Liver (tissue), 9 donors: ENCODE results near the gene RANBP3. TPM values are rescaled to one million over a fixed set of nuclear protein-coding genes. Genes with fewer than 3 reads are reported as not detected.

Experiments used
- DNase-seq: peaks from one replicate; pipeline ENCODE4 v3.0.0-alpha.2; 2017; ENCODE audit warnings: low spot score
- H3K27ac ChIP-seq, 2 donors: one replicate each; pipeline ENCODE4 v1.7.0; 2013; ENCODE audit warnings: inconsistent platforms in 2 of 2, low read length in 2 of 2, control low read depth in 1 of 2, low read depth in 1 of 2, mild to moderate bottlenecking in 1 of 2
- H3K27me3 ChIP-seq, 4 donors: one replicate each; pipeline versions ENCODE4 v1.6.1 to v1.7.0; 2013; ENCODE audit warnings: low read length in 3 of 4, inconsistent platforms in 1 of 4, mild to moderate bottlenecking in 1 of 4, moderate library complexity in 1 of 4; ENCODE audit not compliant: control insufficient read depth in 4 of 4, insufficient read depth in 4 of 4
- H3K36me3 ChIP-seq, 4 donors: one replicate each; pipeline versions ENCODE4 v1.6.1 to v1.7.0; 2013; ENCODE audit warnings: low read length in 3 of 4, mild to moderate bottlenecking in 3 of 4, low read depth in 1 of 4, moderate library complexity in 1 of 4; ENCODE audit not compliant: control insufficient read depth in 4 of 4, insufficient read depth in 3 of 4
- H3K4me1 ChIP-seq, 4 donors: one replicate each; pipeline versions ENCODE4 v1.6.1 to v1.7.0; 2013; ENCODE audit warnings: low read length in 3 of 4, mild to moderate bottlenecking in 3 of 4, moderate library complexity in 1 of 4; ENCODE audit not compliant: control insufficient read depth in 4 of 4, insufficient read depth in 4 of 4
- H3K4me3 ChIP-seq, 3 donors: one replicate each; pipeline versions ENCODE4 v1.6.1 to v1.7.0; 2013; ENCODE audit warnings: low read length in 3 of 3, control low read depth in 1 of 3, low read depth in 1 of 3, mild to moderate bottlenecking in 1 of 3
- H3K9ac ChIP-seq, 2 donors: one replicate each; pipeline ENCODE4 v1.7.0; 2013; ENCODE audit warnings: low read length in 2 of 2, mild to moderate bottlenecking in 2 of 2, moderate library complexity in 2 of 2, control low read depth in 1 of 2, low read depth in 1 of 2
- H3K9me3 ChIP-seq, 4 donors: one replicate each; pipeline versions ENCODE4 v1.6.1 to v1.7.0; 2013; ENCODE audit warnings: low read length in 3 of 4; ENCODE audit not compliant: control insufficient read depth in 4 of 4
- CTCF ChIP-seq: fragments of 150-350 bp; IDR thresholded peaks from 2 replicates; pipeline ENCODE4 v1.5.1; 2017; ENCODE audit warnings: improper control_type of control experiment, low read depth, low read length; ENCODE audit not compliant: missing input control
- EGR1 ChIP-seq, 2 donors: IDR thresholded peaks; 2 replicates each; pipeline ENCODE4 v1.6.1; 2016 to 2018; ENCODE audit warnings: antibody characterized with exemption in 2 of 2, low read depth in 2 of 2
- FOXA1 ChIP-seq: IDR thresholded peaks from 2 replicates; pipeline ENCODE4 v1.6.1; 2016; ENCODE audit warnings: antibody characterized with exemption
- FOXA2 ChIP-seq: IDR thresholded peaks from 2 replicates; pipeline ENCODE4 v1.6.1; 2016; ENCODE audit warnings: antibody characterized with exemption
- GABPA ChIP-seq, 2 donors: IDR thresholded peaks in 1 of 2; conservative IDR thresholded peaks in 1 of 2; 2 replicates each; pipeline ENCODE4 v1.6.1; 2016; ENCODE audit warnings: antibody characterized with exemption in 2 of 2, mild to moderate bottlenecking in 1 of 2, moderate library complexity in 1 of 2
- HNF4A ChIP-seq, 2 donors: conservative IDR thresholded peaks; 2 replicates each; pipeline ENCODE4 v1.6.1; 2016; ENCODE audit warnings: antibody characterized with exemption in 2 of 2, mild to moderate bottlenecking in 2 of 2
- HNF4G ChIP-seq: IDR thresholded peaks from 2 replicates; pipeline ENCODE4 v1.6.1; 2016; ENCODE audit warnings: antibody characterized with exemption
- MAX ChIP-seq: IDR thresholded peaks from 2 replicates; pipeline ENCODE4 v1.6.1; 2016; ENCODE audit warnings: antibody characterized with exemption
- RAD21 ChIP-seq, 2 donors: IDR thresholded peaks; 2 replicates each; pipeline ENCODE4 v1.6.1; 2016; ENCODE audit warnings: antibody characterized with exemption in 2 of 2, mild to moderate bottlenecking in 2 of 2
- RXRA ChIP-seq, 2 donors: IDR thresholded peaks; 2 replicates each; pipeline ENCODE4 v1.6.1; 2017 to 2018; ENCODE audit warnings: antibody characterized with exemption in 2 of 2, mild to moderate bottlenecking in 1 of 2
- SP1 ChIP-seq: IDR thresholded peaks from 2 replicates; pipeline ENCODE4 v1.6.1; 2018; ENCODE audit warnings: antibody characterized with exemption, mild to moderate bottlenecking
- TAF1 ChIP-seq: conservative IDR thresholded peaks from 2 replicates; pipeline ENCODE4 v1.6.1; 2016; ENCODE audit warnings: antibody characterized with exemption, mild to moderate bottlenecking
- YY1 ChIP-seq: IDR thresholded peaks from 2 replicates; pipeline ENCODE4 v1.6.1; 2016; ENCODE audit warnings: antibody characterized with exemption, mild to moderate bottlenecking
- WGBS: extraction: QIAGEN DNeasy Blood & Tissue Kit; methylation state at CpG from one replicate; pipeline ENCODE4 v1.1.7; 2013; 5-methylcytosine and 5-hydroxymethylcytosine counted together
- polyA plus RNA-seq, 2 donors: library from polyadenylated mRNA; stranded (reverse) in 1 of 2; unstranded in 1 of 2; fragments of 200-250 nt in 1 of 2; fragments of >200 nt in 1 of 2; fragmentation: Nextera tagmentation in 1 of 2; extraction: Ambion mirVana in 1 of 2; gene quantifications; one replicate each; pipeline versions ENCODE4 v1.2.1 to v1.2.3, GENCODE V29; 2013 to 2015
- total RNA-seq, 2 donors: library from RNA; depleted of rRNA; stranded (reverse); fragments of >200 nt; gene quantifications; one replicate each; pipeline ENCODE4 v1.2.3, GENCODE V29; 2014
- TF ChIP-seq, protein P1 (sequence below): IDR thresholded peaks from 2 replicates; pipeline ENCODE4 v1.6.1; 2016; ENCODE audit warnings: antibody characterized with exemption
- TF ChIP-seq, protein P2 (sequence below): IDR thresholded peaks from 2 replicates; pipeline ENCODE4 v1.6.1; 2016; ENCODE audit warnings: antibody characterized with exemption, mild to moderate bottlenecking
- donor health status: healthy.
- donor health status: healthy.
- donor health status: healthy.
- donor health status: healthy.
- donor health status: healthy.

Gene RANBP3
- total and polyA plus RNA-seq, 4 donors: 10.0 to 23.3 (median 20.7) TPM

- H3K9me3 ChIP-seq: no peaks in the 10 kb centered on the region
- H3K9ac ChIP-seq: no peak overlapping the region
- peaks cover 0 to 11% (median 3%) of the 10 kb centered on the region in 4 donors for H3K4me1 ChIP-seq
- peak; percentile 63 for DNase-seq
- no peak overlapping the region for H3K27ac ChIP-seq
- no peak overlapping the region for H3K4me3 ChIP-seq
- WGBS: 18% methylated on average over 48 of the region's 48 CpGs
- TF ChIP-seq, protein P1, sequence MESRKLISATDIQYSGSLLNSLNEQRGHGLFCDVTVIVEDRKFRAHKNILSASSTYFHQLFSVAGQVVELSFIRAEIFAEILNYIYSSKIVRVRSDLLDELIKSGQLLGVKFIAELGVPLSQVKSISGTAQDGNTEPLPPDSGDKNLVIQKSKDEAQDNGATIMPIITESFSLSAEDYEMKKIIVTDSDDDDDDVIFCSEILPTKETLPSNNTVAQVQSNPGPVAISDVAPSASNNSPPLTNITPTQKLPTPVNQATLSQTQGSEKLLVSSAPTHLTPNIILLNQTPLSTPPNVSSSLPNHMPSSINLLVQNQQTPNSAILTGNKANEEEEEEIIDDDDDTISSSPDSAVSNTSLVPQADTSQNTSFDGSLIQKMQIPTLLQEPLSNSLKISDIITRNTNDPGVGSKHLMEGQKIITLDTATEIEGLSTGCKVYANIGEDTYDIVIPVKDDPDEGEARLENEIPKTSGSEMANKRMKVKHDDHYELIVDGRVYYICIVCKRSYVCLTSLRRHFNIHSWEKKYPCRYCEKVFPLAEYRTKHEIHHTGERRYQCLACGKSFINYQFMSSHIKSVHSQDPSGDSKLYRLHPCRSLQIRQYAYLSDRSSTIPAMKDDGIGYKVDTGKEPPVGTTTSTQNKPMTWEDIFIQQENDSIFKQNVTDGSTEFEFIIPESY: no peak
- peak; percentile 86 to 93 for TF ChIP-seq RAD21 (IDR thresholded peaks at IDR 0.05)
- TF ChIP-seq HNF4A (conservative IDR thresholded peaks at IDR 0.05): no peak
- TF ChIP-seq GABPA (IDR thresholded peaks at IDR 0.05 in 1 of 2, conservative IDR thresholded peaks at IDR 0.05 in 1 of 2): no peak
- TF ChIP-seq YY1: no peak
- TF ChIP-seq EGR1 (IDR thresholded peaks at IDR 0.05; ENCODE audit: low read depth in 2 of 2): no peak
- no peak for TF ChIP-seq SP1
- no peak for TF ChIP-seq HNF4G
- no peak for TF ChIP-seq MAX
- TF ChIP-seq, protein P2, sequence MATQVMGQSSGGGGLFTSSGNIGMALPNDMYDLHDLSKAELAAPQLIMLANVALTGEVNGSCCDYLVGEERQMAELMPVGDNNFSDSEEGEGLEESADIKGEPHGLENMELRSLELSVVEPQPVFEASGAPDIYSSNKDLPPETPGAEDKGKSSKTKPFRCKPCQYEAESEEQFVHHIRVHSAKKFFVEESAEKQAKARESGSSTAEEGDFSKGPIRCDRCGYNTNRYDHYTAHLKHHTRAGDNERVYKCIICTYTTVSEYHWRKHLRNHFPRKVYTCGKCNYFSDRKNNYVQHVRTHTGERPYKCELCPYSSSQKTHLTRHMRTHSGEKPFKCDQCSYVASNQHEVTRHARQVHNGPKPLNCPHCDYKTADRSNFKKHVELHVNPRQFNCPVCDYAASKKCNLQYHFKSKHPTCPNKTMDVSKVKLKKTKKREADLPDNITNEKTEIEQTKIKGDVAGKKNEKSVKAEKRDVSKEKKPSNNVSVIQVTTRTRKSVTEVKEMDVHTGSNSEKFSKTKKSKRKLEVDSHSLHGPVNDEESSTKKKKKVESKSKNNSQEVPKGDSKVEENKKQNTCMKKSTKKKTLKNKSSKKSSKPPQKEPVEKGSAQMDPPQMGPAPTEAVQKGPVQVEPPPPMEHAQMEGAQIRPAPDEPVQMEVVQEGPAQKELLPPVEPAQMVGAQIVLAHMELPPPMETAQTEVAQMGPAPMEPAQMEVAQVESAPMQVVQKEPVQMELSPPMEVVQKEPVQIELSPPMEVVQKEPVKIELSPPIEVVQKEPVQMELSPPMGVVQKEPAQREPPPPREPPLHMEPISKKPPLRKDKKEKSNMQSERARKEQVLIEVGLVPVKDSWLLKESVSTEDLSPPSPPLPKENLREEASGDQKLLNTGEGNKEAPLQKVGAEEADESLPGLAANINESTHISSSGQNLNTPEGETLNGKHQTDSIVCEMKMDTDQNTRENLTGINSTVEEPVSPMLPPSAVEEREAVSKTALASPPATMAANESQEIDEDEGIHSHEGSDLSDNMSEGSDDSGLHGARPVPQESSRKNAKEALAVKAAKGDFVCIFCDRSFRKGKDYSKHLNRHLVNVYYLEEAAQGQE: no peak
- TF ChIP-seq CTCF: peak; percentile 70
- no peak for TF ChIP-seq FOXA1
- no peak for TF ChIP-seq TAF1
- peak in 1 of 2 donors; percentile 16 for TF ChIP-seq RXRA (IDR thresholded peaks at IDR 0.05)
- peaks cover 5 to 22% (median 9%) of the 10 kb centered on the region in 4 donors for H3K36me3 ChIP-seq
- H3K27me3 ChIP-seq: no peaks in the 10 kb centered on the region
Observed at GRCh38 chr19:5891938-5892771, 85.8 kb downstream of the RANBP3 start.

GRCh38 chr19:5891572-5891937 is 86.4 kb downstream of the RANBP3 start:
- Histone ChIP-seq H3K9ac (no peak overlapping the region), H3K27me3 (no peaks in the 10 kb centered on the region), H3K4me3 (no peak overlapping the region), H3K9me3 (no peaks in the 10 kb centered on the region), H3K36me3 (peaks cover 3 to 19% (median 9%) of the 10 kb centered on the region in 4 donors), H3K27ac (no peak overlapping the region), H3K4me1 (peaks cover 0 to 11% (median 3%) of the 10 kb centered on the region in 4 donors)
- DNase-seq: no peak
- WGBS: 86% methylated on average over 4 of the region's 4 CpGs
- TF ChIP-seq RAD21 (IDR thresholded peaks at IDR 0.05) (peak in 1 of 2 donors; percentile 7), FOXA2 (no peak)
- TF ChIP-seq, protein P1: no peak
